ENCODE measurements around the gene EPHA10. TPM values are rescaled to one million over a fixed set of nuclear protein-coding genes. Genes with fewer than 3 reads are reported as not detected.

The EPHA10 gene
- total and polyA plus RNA-seq, 4 donors, result under 0.01 to 0.09 (median 0.03) TPM; not detected in 1

DNA sequence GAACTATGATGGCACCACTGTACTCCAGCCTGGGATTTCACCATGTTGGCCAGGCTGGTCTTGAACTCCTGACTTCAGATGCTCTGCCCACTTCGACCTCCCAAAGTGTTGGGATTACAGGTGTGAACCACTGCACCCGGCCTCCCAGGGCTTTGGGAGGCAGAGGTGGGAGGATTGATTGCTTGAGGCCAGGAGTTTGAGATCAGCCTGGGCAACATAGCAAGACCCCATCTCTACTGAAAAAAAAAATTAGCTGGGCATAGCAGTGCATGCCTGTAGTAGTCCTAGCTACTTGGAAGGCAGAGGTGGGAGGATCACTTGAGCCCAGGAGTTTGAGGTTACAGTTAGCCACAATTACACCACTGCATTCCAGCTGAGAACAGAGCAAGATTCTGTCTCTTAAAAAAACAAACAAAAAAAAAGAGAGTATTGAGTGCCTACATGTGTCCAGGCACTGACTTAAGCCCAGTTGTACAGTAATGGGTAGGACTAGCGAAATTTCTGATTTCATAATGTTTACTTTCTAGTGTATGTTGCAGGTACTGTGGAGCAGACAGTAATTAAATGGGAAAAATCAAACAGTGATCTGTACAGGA, 32.9 kb upstream of the EPHA10 start:
- DNase-seq (ENCODE audit: low spot score), result no peak
- no peak overlapping the region for H3K9ac ChIP-seq (ENCODE audit: low read depth in 1 of 2, low read length in 2 of 2)
- WGBS, result 94% methylated on average over 3 of the region's 3 CpGs

DNA sequence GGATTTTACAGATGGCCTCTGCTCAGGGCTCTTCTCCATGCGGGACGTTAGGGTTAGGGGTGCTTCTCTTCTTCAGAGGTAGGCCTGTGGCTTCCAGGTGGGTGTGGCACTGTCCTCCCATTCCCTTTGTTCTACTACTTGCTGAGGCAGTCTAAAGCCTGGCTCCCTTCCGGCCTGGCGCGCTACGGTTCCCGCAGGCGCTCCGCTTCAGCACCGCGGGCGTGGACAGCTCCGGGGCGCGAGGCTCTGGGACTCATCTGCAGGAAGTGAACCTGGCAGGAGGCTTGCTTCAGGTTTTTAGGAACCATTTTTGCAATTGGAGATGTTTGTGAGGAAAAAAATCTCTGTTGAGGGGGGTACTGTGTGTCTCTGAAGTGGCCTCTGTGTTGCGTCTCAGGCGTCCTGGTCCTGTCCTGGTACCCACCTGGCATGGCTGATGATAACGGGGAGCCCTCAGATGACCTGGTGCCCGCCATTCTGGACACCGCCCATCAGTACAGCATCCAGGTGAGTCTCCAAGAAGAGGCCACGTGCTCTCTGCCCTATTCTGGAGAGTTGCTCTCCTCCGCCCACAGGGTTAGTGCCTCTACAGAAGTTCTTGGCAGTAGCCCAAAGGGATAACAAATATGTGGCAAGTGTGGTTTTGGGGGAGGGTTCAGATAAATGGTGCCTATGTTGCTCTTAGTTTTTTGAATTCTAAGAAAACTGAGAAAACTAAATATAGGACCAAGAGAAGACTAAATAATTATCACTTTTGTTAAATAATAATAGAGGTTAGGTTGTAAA, 30.6 kb upstream of the EPHA10 start:
- Histone ChIP-seq H3K9ac (ENCODE audit: low read depth in 1 of 2, low read length in 2 of 2) (no peak overlapping the region), H3K4me1 (ENCODE audit: control insufficient read depth in 4 of 4, insufficient read depth in 4 of 4, low read length in 3 of 4) (peaks cover 7 to 21% (median 9%) of the 10 kb centered on the region in 4 donors), H3K9me3 (ENCODE audit: control insufficient read depth in 4 of 4, low read length in 3 of 4) (no peaks in the 10 kb centered on the region), H3K27ac (ENCODE audit: low read depth in 1 of 2, low read length in 2 of 2) (no peak overlapping the region), H3K4me3 (ENCODE audit: low read depth in 1 of 3, low read length in 3 of 3) (peak overlapping the region in 1 of 3 donors; percentile 5), H3K27me3 (ENCODE audit: control insufficient read depth in 4 of 4, insufficient read depth in 4 of 4, low read length in 3 of 4) (no peaks in the 10 kb centered on the region), H3K36me3 (ENCODE audit: control insufficient read depth in 4 of 4, insufficient read depth in 3 of 4, low read depth in 1 of 4, low read length in 3 of 4) (peaks cover 0 to 16% (median 7%) of the 10 kb centered on the region in 4 donors)
- WGBS, result 32% methylated on average over 22 of the region's 22 CpGs
- no peak for TF ChIP-seq FOXA1 (IDR thresholded peaks at IDR 0.05)
- peak in 1 of 2 donors; percentile 33 for TF ChIP-seq GABPA (IDR thresholded peaks at IDR 0.05 in 1 of 2, conservative IDR thresholded peaks at IDR 0.05 in 1 of 2)
- TF ChIP-seq EGR1 (IDR thresholded peaks at IDR 0.05; ENCODE audit: low read depth in 2 of 2), result no peak
- TF ChIP-seq, protein P1, sequence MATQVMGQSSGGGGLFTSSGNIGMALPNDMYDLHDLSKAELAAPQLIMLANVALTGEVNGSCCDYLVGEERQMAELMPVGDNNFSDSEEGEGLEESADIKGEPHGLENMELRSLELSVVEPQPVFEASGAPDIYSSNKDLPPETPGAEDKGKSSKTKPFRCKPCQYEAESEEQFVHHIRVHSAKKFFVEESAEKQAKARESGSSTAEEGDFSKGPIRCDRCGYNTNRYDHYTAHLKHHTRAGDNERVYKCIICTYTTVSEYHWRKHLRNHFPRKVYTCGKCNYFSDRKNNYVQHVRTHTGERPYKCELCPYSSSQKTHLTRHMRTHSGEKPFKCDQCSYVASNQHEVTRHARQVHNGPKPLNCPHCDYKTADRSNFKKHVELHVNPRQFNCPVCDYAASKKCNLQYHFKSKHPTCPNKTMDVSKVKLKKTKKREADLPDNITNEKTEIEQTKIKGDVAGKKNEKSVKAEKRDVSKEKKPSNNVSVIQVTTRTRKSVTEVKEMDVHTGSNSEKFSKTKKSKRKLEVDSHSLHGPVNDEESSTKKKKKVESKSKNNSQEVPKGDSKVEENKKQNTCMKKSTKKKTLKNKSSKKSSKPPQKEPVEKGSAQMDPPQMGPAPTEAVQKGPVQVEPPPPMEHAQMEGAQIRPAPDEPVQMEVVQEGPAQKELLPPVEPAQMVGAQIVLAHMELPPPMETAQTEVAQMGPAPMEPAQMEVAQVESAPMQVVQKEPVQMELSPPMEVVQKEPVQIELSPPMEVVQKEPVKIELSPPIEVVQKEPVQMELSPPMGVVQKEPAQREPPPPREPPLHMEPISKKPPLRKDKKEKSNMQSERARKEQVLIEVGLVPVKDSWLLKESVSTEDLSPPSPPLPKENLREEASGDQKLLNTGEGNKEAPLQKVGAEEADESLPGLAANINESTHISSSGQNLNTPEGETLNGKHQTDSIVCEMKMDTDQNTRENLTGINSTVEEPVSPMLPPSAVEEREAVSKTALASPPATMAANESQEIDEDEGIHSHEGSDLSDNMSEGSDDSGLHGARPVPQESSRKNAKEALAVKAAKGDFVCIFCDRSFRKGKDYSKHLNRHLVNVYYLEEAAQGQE (IDR thresholded peaks at IDR 0.05), result peak; percentile 100
- TF ChIP-seq JUND (IDR thresholded peaks at IDR 0.05), result no peak
- peak; percentile 67 for DNase-seq (ENCODE audit: low spot score)

More for the DNA sequence above, 32.9 kb upstream of the EPHA10 start:
- Histone ChIP-seq H3K27ac (ENCODE audit: low read depth in 1 of 2, low read length in 2 of 2) (no peak overlapping the region), H3K4me3 (ENCODE audit: low read depth in 1 of 3, low read length in 3 of 3) (no peak overlapping the region), H3K27me3 (ENCODE audit: control insufficient read depth in 4 of 4, insufficient read depth in 4 of 4, low read length in 3 of 4) (no peaks in the 10 kb centered on the region), H3K9me3 (ENCODE audit: control insufficient read depth in 4 of 4, low read length in 3 of 4) (no peaks in the 10 kb centered on the region), H3K36me3 (ENCODE audit: control insufficient read depth in 4 of 4, insufficient read depth in 3 of 4, low read depth in 1 of 4, low read length in 3 of 4) (peaks cover 3 to 30% (median 14%) of the 10 kb centered on the region in 4 donors), H3K4me1 (ENCODE audit: control insufficient read depth in 4 of 4, insufficient read depth in 4 of 4, low read length in 3 of 4) (peaks cover 7 to 21% (median 9%) of the 10 kb centered on the region in 4 donors)
- no peak for TF ChIP-seq TAF1 (conservative IDR thresholded peaks at IDR 0.05)
- TF ChIP-seq YY1 (IDR thresholded peaks at IDR 0.05), result no peak
- no peak for TF ChIP-seq FOXA2 (IDR thresholded peaks at IDR 0.05)
- TF ChIP-seq, protein P2, sequence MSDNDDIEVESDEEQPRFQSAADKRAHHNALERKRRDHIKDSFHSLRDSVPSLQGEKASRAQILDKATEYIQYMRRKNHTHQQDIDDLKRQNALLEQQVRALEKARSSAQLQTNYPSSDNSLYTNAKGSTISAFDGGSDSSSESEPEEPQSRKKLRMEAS (IDR thresholded peaks at IDR 0.05), result no peak
- TF ChIP-seq GABPA (IDR thresholded peaks at IDR 0.05 in 1 of 2, conservative IDR thresholded peaks at IDR 0.05 in 1 of 2), result no peak
- no peak for TF ChIP-seq NR2F2 (IDR thresholded peaks at IDR 0.05)
- no peak for TF ChIP-seq FOXA1 (IDR thresholded peaks at IDR 0.05)
- TF ChIP-seq, protein P3, sequence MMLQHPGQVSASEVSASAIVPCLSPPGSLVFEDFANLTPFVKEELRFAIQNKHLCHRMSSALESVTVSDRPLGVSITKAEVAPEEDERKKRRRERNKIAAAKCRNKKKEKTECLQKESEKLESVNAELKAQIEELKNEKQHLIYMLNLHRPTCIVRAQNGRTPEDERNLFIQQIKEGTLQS (IDR thresholded peaks at IDR 0.05), result no peak
- TF ChIP-seq RXRA (IDR thresholded peaks at IDR 0.05), result no peak
- TF ChIP-seq, protein P4, sequence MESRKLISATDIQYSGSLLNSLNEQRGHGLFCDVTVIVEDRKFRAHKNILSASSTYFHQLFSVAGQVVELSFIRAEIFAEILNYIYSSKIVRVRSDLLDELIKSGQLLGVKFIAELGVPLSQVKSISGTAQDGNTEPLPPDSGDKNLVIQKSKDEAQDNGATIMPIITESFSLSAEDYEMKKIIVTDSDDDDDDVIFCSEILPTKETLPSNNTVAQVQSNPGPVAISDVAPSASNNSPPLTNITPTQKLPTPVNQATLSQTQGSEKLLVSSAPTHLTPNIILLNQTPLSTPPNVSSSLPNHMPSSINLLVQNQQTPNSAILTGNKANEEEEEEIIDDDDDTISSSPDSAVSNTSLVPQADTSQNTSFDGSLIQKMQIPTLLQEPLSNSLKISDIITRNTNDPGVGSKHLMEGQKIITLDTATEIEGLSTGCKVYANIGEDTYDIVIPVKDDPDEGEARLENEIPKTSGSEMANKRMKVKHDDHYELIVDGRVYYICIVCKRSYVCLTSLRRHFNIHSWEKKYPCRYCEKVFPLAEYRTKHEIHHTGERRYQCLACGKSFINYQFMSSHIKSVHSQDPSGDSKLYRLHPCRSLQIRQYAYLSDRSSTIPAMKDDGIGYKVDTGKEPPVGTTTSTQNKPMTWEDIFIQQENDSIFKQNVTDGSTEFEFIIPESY (IDR thresholded peaks at IDR 0.05), result no peak
- TF ChIP-seq, protein P5, sequence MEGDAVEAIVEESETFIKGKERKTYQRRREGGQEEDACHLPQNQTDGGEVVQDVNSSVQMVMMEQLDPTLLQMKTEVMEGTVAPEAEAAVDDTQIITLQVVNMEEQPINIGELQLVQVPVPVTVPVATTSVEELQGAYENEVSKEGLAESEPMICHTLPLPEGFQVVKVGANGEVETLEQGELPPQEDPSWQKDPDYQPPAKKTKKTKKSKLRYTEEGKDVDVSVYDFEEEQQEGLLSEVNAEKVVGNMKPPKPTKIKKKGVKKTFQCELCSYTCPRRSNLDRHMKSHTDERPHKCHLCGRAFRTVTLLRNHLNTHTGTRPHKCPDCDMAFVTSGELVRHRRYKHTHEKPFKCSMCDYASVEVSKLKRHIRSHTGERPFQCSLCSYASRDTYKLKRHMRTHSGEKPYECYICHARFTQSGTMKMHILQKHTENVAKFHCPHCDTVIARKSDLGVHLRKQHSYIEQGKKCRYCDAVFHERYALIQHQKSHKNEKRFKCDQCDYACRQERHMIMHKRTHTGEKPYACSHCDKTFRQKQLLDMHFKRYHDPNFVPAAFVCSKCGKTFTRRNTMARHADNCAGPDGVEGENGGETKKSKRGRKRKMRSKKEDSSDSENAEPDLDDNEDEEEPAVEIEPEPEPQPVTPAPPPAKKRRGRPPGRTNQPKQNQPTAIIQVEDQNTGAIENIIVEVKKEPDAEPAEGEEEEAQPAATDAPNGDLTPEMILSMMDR (IDR thresholded peaks at IDR 0.05; ENCODE audit: low read depth, low read length, missing input control), result no peak
- no peak for TF ChIP-seq RAD21 (IDR thresholded peaks at IDR 0.05)
- TF ChIP-seq JUND (IDR thresholded peaks at IDR 0.05), result no peak
- no peak for TF ChIP-seq HNF4A (conservative IDR thresholded peaks at IDR 0.05)
- TF ChIP-seq HNF4G (IDR thresholded peaks at IDR 0.05), result no peak

Measured in liver (tissue), 9 donors.